Loucy (cell line): Measurements from ENCODE around the gene GMIP.

Experiments
- H2AFZ ChIP-seq: fragments of 200-600 bp; sonication (generic); 2 replicates; pipeline ENCODE4 v1.6.0; 2016; ENCODE audit warnings: antibody characterized with exemption, mild to moderate bottlenecking, low read length, moderate library complexity
- H3F3A ChIP-seq: fragments of 200-600 bp; 2 replicates; pipeline ENCODE4 v1.6.0; 2016; ENCODE audit warnings: antibody characterized with exemption, low read depth, mild to moderate bottlenecking
- H3K27me3 ChIP-seq: fragments of 200-600 bp; sonication (generic); 2 replicates; pipeline ENCODE4 v1.6.1; 2014; ENCODE audit warnings: low read length, mild to moderate bottlenecking; ENCODE audit not compliant: insufficient read depth, poor library complexity, severe bottlenecking
- H3K36me3 ChIP-seq: fragments of 200-600 bp; sonication (generic); 2 replicates; pipeline ENCODE4 v1.6.1; 2016; ENCODE audit warnings: low read length; ENCODE audit not compliant: insufficient read depth
- H3K4me1 ChIP-seq: fragments of 200-600 bp; sonication (generic); 2 replicates; pipeline ENCODE4 v1.5.1; 2014; ENCODE audit warnings: low read length, mild to moderate bottlenecking; ENCODE audit not compliant: insufficient read depth, poor library complexity, severe bottlenecking
- H3K4me2 ChIP-seq: fragments of 200-600 bp; sonication (generic); 2 replicates; pipeline ENCODE4 v1.6.0; 2014; ENCODE audit warnings: antibody characterized with exemption, low read length, low read depth, mild to moderate bottlenecking; ENCODE audit not compliant: poor library complexity, severe bottlenecking
- H3K4me3 ChIP-seq: fragments of 200-600 bp; sonication (generic); 2 replicates; pipeline ENCODE4 v1.5.1; 2014; ENCODE audit warnings: low read length, mild to moderate bottlenecking, mixed read lengths; ENCODE audit not compliant: poor library complexity, severe bottlenecking
- H3K79me2 ChIP-seq: fragments of 200-600 bp; sonication (generic); 2 replicates; pipeline ENCODE4 v1.6.1; 2014; ENCODE audit warnings: low read length; ENCODE audit not compliant: insufficient read depth
- H3K9ac ChIP-seq: fragments of 200-600 bp; sonication (generic); 2 replicates; pipeline ENCODE4 v1.6.0; 2014; ENCODE audit warnings: mild to moderate bottlenecking, low read depth, low read length, moderate library complexity; ENCODE audit not compliant: poor library complexity, severe bottlenecking
- H3K9me2 ChIP-seq: fragments of 200-600 bp; sonication (generic); replicated peaks from 2 replicates; pipeline ENCODE4 v1.6.1; 2016; ENCODE audit warnings: low read depth, low read length, mixed read lengths
- H3K9me3 ChIP-seq: fragments of 200-600 bp; sonication (generic); 2 replicates; pipeline ENCODE4 v1.6.1; 2014; ENCODE audit warnings: mild to moderate bottlenecking, antibody characterized with exemption, low read length, low read depth; ENCODE audit not compliant: insufficient read depth
- H4K20me1 ChIP-seq: fragments of 200-600 bp; sonication (generic); 2 replicates; pipeline ENCODE4 v1.6.0; 2014; ENCODE audit warnings: antibody characterized with exemption, low read length, mild to moderate bottlenecking; ENCODE audit not compliant: insufficient read depth, poor library complexity, severe bottlenecking
- CTCF ChIP-seq: fragments of 200-600 bp; sonication (generic); conservative IDR thresholded peaks from 2 replicates; pipeline ENCODE4 v1.5.1; 2014; ENCODE audit warnings: mild to moderate bottlenecking, antibody characterized with exemption, low read length
- EZH2phosphoT487 ChIP-seq: fragments of 200-600 bp; IDR thresholded peaks from 2 replicates; pipeline ENCODE4 v1.6.1; 2018; ENCODE audit warnings: antibody characterized with exemption, mild to moderate bottlenecking, moderate library complexity, borderline replicate concordance

GMIP gene

GRCh38 chr19:19580418-19580817 is 63.0 kb downstream of the GMIP start:
- H3K9me3 ChIP-seq = no peaks in the 10 kb centered on the region
- H3K9me2 ChIP-seq = no peaks in the 10 kb centered on the region
- no peaks in the 10 kb centered on the region for H3K27me3 ChIP-seq
- no peaks in the 10 kb centered on the region for H4K20me1 ChIP-seq
- H3K4me1 ChIP-seq = no peaks in the 10 kb centered on the region
- no peak overlapping the region for H2AFZ ChIP-seq
- H3F3A ChIP-seq = no peaks in the 10 kb centered on the region
- TF ChIP-seq EZH2phosphoT487 (no peak), CTCF (no peak)
- no peak overlapping the region for H3K4me3 ChIP-seq
- H3K36me3 ChIP-seq = no peaks in the 10 kb centered on the region
- H3K79me2 ChIP-seq = no peaks in the 10 kb centered on the region
- H3K9ac ChIP-seq = no peak overlapping the region
- H3K4me2 ChIP-seq = no peak overlapping the region

- Histone ChIP-seq H3K27me3 (no peaks in the 10 kb centered on the region), H3K4me1 (no peaks in the 10 kb centered on the region), H3K79me2 (no peaks in the 10 kb centered on the region), H4K20me1 (no peaks in the 10 kb centered on the region), H2AFZ (no peak overlapping the region), H3K9me2 (no peaks in the 10 kb centered on the region), H3K36me3 (no peaks in the 10 kb centered on the region), H3K9ac (no peak overlapping the region), H3K9me3 (no peaks in the 10 kb centered on the region), H3F3A (no peaks in the 10 kb centered on the region), H3K4me2 (no peak overlapping the region), H3K4me3 (no peak overlapping the region)
- TF ChIP-seq CTCF = no peak
- TF ChIP-seq EZH2phosphoT487 = no peak
These were observed 63.7 kb downstream of the GMIP start for GRCh38 chr19:19579533-19580361.
